ENCODE data around the gene TSPAN9. TPM values are rescaled to one million over a fixed set of nuclear protein-coding genes. Genes with fewer than 3 reads are reported as not detected.

The TSPAN9 gene
- total RNA-seq, 1 donor from 2014 or later, result 17.7 TPM

DNA sequence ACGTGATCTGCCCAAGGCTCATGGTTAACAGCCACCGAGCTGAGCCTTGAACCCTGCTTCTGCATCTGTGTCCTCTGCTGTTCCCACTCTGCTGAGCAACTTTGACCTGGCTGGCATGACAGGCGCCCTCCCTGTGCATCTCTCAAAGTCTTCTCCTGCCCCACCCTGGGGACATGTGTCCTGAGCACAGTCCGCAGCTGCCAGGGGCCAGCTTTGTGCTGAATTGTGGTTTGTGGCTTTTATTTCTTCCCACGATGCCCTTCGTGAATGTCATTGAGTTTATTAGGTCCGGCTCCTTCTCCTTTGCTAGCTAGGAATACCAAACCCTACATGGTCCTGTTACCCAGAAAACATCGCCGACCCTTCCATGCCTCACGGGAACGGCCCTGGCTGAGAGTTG lies 161.0 kb downstream of the TSPAN9 start:
- Histone ChIP-seq H3K4me3 (ENCODE audit: low read depth, low read length) (no peak overlapping the region), H3K27me3 (ENCODE audit: control insufficient read depth, insufficient read depth, low read length) (no peaks in the 10 kb centered on the region), H3K36me3 (ENCODE audit: control insufficient read depth, insufficient read depth, low read length) (no peaks in the 10 kb centered on the region)
- TF ChIP-seq, protein P1, sequence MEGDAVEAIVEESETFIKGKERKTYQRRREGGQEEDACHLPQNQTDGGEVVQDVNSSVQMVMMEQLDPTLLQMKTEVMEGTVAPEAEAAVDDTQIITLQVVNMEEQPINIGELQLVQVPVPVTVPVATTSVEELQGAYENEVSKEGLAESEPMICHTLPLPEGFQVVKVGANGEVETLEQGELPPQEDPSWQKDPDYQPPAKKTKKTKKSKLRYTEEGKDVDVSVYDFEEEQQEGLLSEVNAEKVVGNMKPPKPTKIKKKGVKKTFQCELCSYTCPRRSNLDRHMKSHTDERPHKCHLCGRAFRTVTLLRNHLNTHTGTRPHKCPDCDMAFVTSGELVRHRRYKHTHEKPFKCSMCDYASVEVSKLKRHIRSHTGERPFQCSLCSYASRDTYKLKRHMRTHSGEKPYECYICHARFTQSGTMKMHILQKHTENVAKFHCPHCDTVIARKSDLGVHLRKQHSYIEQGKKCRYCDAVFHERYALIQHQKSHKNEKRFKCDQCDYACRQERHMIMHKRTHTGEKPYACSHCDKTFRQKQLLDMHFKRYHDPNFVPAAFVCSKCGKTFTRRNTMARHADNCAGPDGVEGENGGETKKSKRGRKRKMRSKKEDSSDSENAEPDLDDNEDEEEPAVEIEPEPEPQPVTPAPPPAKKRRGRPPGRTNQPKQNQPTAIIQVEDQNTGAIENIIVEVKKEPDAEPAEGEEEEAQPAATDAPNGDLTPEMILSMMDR (IDR thresholded peaks at IDR 0.05; ENCODE audit: insufficient read depth, low read length, poor library complexity, severe bottlenecking), result no peak
- no peak for DNase-seq (ENCODE audit: low read depth)

DNA sequence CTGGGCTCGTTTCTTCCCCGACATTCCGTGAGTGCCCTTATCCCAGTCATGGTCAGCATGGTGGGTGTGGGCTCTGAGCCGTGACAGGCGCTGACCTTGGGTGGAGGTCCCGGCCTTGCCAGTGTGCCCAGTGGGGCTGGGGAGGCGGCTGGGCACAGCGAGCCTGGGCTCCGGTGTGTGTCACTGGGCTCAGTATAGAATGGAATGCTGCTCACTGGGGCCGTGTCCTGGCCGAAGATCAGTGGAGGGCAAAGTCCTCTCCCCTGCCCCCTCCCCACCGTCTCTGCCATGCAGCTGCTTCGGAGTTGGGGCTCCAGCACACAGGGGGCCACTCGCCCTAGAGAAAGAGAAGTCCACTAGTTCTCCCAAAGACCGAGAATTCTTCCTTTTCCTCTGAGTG lies 164.4 kb downstream of the TSPAN9 start:
- TF ChIP-seq, protein P1 (IDR thresholded peaks at IDR 0.05; ENCODE audit: insufficient read depth, low read length, poor library complexity, severe bottlenecking), result no peak
- no peak for DNase-seq (ENCODE audit: low read depth)
- Histone ChIP-seq H3K36me3 (ENCODE audit: control insufficient read depth, insufficient read depth, low read length) (no peaks in the 10 kb centered on the region), H3K27me3 (ENCODE audit: control insufficient read depth, insufficient read depth, low read length) (no peaks in the 10 kb centered on the region), H3K4me3 (ENCODE audit: low read depth, low read length) (no peak overlapping the region)

DNA sequence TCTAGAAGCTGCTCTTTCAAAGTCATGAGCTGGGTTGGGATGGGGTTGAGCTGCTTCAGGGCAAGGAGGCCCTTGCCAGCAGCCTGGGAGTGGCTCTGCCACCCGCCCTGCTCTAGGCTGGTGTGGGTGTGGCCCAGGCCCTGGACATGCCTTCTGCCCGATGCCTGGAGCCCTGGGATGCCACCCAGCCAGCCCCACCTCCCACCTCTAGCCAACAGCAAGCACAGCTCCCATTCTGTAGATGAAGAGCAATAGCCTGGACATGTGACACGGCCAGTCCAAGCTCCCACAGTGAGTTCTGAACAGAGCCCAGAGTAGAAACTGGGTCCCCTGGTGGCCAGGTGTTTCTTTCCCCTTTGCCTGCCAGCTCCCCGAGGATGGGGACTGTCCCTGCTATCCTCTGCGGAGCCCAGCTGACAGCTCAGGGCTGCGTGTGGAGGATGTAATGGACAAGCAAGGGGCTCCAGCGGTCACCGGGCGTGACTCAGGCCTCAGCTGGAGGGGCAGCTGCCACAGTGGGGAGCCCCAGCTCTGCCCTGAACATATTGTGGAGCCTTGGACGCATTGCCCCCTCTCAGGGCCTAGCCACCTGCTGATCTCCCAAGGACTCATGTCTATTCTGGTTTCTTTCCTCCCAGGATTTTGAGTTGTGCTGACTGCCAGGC lies 165.2 kb downstream of the TSPAN9 start:
- DNase-seq (ENCODE audit: low read depth), result no peak
- no peaks in the 10 kb centered on the region for H3K36me3 ChIP-seq (ENCODE audit: control insufficient read depth, insufficient read depth, low read length)
- TF ChIP-seq, protein P1 (IDR thresholded peaks at IDR 0.05; ENCODE audit: insufficient read depth, low read length, poor library complexity, severe bottlenecking), result no peak
- no peak overlapping the region for H3K4me3 ChIP-seq (ENCODE audit: low read depth, low read length)
- no peaks in the 10 kb centered on the region for H3K27me3 ChIP-seq (ENCODE audit: control insufficient read depth, insufficient read depth, low read length)

DNA sequence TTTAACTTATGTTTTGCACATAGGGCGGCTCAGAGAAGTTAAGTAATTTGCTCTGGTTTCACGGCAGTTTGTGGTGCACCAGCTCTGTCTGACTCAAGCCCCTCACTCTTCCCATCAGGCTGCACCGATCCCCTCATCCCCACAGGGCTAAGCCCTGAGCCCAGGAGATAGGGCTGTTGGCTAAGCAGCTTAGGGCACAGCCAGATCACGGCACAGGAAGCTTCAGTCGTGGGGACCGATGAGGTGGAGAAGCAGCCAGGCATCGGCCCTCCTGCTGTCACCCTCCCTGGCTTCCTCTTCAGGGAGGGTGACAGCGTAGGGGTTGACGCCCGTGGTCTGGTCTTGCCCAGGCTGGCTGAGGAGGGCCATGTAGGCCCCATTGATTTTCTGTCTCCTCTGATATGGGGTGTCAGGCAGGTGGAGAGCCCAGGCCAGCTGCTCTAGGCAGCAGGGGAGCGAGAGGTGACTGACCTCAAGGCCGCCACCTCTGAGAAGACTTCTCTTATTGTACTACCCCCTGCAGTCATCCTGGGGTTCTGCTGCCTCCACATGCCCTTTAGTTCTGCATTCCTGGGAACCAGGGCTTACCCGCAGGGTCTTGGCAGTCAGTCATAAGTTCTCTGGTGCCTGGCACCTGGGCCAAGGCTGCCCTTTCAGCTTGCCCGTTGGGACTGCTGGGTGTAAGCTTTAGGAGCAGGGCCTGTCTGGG lies 166.4 kb downstream of the TSPAN9 start:
- Histone ChIP-seq H3K27me3 (ENCODE audit: control insufficient read depth, insufficient read depth, low read length) (no peaks in the 10 kb centered on the region), H3K36me3 (ENCODE audit: control insufficient read depth, insufficient read depth, low read length) (no peaks in the 10 kb centered on the region), H3K4me3 (ENCODE audit: low read depth, low read length) (no peak overlapping the region)
- TF ChIP-seq, protein P1 (IDR thresholded peaks at IDR 0.05; ENCODE audit: insufficient read depth, low read length, poor library complexity, severe bottlenecking), result no peak
- DNase-seq (ENCODE audit: low read depth), result no peak

DNA sequence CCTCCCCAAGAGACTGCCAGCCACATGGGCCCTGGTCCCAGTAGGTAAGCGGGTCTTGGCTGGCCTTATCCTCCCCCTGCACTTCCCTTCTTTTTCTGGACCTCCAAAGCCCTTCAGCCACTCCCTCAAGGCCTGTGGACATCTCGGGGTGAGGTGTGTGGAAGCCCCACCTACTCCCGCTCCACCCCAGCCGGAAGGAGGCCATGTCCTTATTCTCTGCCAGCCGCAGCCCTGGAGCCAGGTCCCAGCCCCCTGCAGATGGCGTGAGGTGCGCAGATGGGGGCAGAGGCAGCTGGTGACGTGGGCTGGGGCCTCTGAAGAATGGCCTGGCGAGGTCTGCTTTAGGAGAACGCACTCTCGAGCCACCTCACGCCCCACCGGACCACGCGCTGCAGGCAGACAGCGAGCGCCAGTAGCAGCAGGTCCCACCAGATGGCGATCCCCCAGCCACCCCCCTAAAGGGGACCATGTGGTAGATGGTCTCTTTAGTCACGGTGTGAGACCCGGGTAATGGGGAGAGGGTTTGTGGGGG lies 167.1 kb downstream of the TSPAN9 start:
- Histone ChIP-seq H3K27me3 (ENCODE audit: control insufficient read depth, insufficient read depth, low read length) (no peaks in the 10 kb centered on the region), H3K4me3 (ENCODE audit: low read depth, low read length) (no peak overlapping the region), H3K36me3 (ENCODE audit: control insufficient read depth, insufficient read depth, low read length) (no peaks in the 10 kb centered on the region)
- TF ChIP-seq, protein P1 (IDR thresholded peaks at IDR 0.05; ENCODE audit: insufficient read depth, low read length, poor library complexity, severe bottlenecking), result no peak
- DNase-seq (ENCODE audit: low read depth), result no peak

Data from kidney epithelial cell (primary cell).